HCT116 (cell line): ENCODE measurements around the gene ARRDC3. TPM values are rescaled to one million over a fixed set of nuclear protein-coding genes. Genes with fewer than 3 reads are reported as not detected.

Source experiments
- ATAC-seq: fragments of 200-7000 bp; cut with Tn5 transposase; 2 replicates; pipeline ENCODE4 v1.9.1; 2020; ENCODE audit warnings: mild to moderate bottlenecking, moderate library complexity
- BruUV-seq: library from RNA; stranded (reverse); fragments of 400-500 nt; replicated peaks from 2 replicates; lab custom pipeline; 2021; lab: Mats Ljungman, UMichigan
- CTCF ChIA-PET: fragments of 300-600 bp; sonication (Branson Sonifier 250); formaldehyde crosslinking; loops from one replicate; lab custom pipeline; 2021; ENCODE audit warnings: antibody characterized with exemption; lab: Charles Lee
- POLR2A ChIA-PET: fragments of 300-600, 350-600 bp; sonication (Branson Sonifier 250); formaldehyde crosslinking; loops from one replicate; lab custom pipeline; 2021; ENCODE audit warnings: antibody characterized with exemption; lab: Charles Lee
- RAD21 ChIA-PET, 2 experiments: fragments of 300-600 bp; sonication (Branson Sonifier 250); formaldehyde crosslinking; loops; one replicate each; lab custom pipeline; 2023; ENCODE audit warnings: low total read pairs in 2 of 2; ENCODE audit not compliant: uncharacterized antibody in 2 of 2, unreplicated experiment in 2 of 2, low non-redundant PET in 1 of 2; lab: Charles Lee
- DNase-seq: peaks from one replicate; pipeline ENCODE4 v3.0.0-alpha.2; 2010; ENCODE audit warnings: low read depth, low spot score
- H2AFZ ChIP-seq: fragments of 200-600 bp; shearing (Covaris generic), sonication (generic); 2 replicates; pipeline ENCODE4 v1.6.1; 2017; ENCODE audit warnings: low read depth, mixed run types, mixed read lengths, antibody characterized with exemption, low read length; ENCODE audit not compliant: poor library complexity, severe bottlenecking
- H3K27ac ChIP-seq: 2 replicates; pipeline ENCODE4 v1.5.1; 2012; ENCODE audit warnings: low read depth, low read length
- H3K27me3 ChIP-seq: fragments of 200-600 bp; sonication (generic); 2 replicates; pipeline ENCODE4 v1.6.1; 2016; ENCODE audit warnings: mixed run types, low read length, mixed read lengths; ENCODE audit not compliant: insufficient read depth
- H3K36me3 ChIP-seq, 2 experiments: fragments of 200-500 bp in 1 of 2; fragments of 200-600 bp in 1 of 2; sonication (Bioruptor generic) in 1 of 2; sonication (generic) in 1 of 2; 2 replicates each; pipeline versions ENCODE4 v1.5.1 to v1.6.1; 2014 to 2016; ENCODE audit warnings: low read length in 2 of 2, inconsistent platforms in 1 of 2, mixed read lengths in 1 of 2, mixed run types in 1 of 2; ENCODE audit not compliant: insufficient read depth in 2 of 2, control insufficient read depth in 1 of 2
- H3K4me1 ChIP-seq, 2 experiments: fragments of 200-600 bp in 1 of 2; sonication (generic) in 1 of 2; 2 replicates each; pipeline versions ENCODE4 v1.5.1 to v1.6.1; 2012 to 2017; ENCODE audit warnings: low read length in 2 of 2, inconsistent platforms in 1 of 2, mild to moderate bottlenecking in 1 of 2, mixed read lengths in 1 of 2, mixed run types in 1 of 2, moderate library complexity in 1 of 2; ENCODE audit not compliant: insufficient read depth in 2 of 2, control insufficient read depth in 1 of 2
- H3K4me2 ChIP-seq: fragments of 200-600 bp; sonication (generic); 2 replicates; pipeline ENCODE4 v1.6.1; 2017; ENCODE audit warnings: mixed run types, low read length, mixed read lengths
- H3K4me3 ChIP-seq, 2 experiments: fragments of 200-600 bp in 1 of 2; sonication (generic) in 1 of 2; replicated peaks in 1 of 2; 2 replicates each; pipeline ENCODE4 v1.5.1; 2011 to 2016; ENCODE audit warnings: low read length in 2 of 2, control low read depth in 1 of 2, low read depth in 1 of 2, mild to moderate bottlenecking in 1 of 2, mixed read lengths in 1 of 2, mixed run types in 1 of 2
- H3K79me2 ChIP-seq: fragments of 200-600 bp; sonication (generic); 2 replicates; pipeline ENCODE4 v1.6.1; 2017; ENCODE audit warnings: mild to moderate bottlenecking, mixed run types, low read length, moderate library complexity, mixed read lengths; ENCODE audit not compliant: insufficient read depth
- H3K9ac ChIP-seq: fragments of 200-600 bp; sonication (generic); 2 replicates; pipeline ENCODE4 v1.6.1; 2016; ENCODE audit warnings: low read length, mixed read lengths
- H3K9me2 ChIP-seq: fragments of 200-600 bp; sonication (generic), shearing (Covaris generic); 2 replicates; pipeline ENCODE4 v1.6.1; 2017; ENCODE audit warnings: mixed run types, mild to moderate bottlenecking, moderate library complexity; ENCODE audit not compliant: insufficient read depth
- H3K9me3 ChIP-seq, 2 experiments: fragments of 200-500 bp in 1 of 2; fragments of 200-600 bp in 1 of 2; sonication (Bioruptor generic) in 1 of 2; sonication (generic) in 1 of 2; 2 replicates each; pipeline ENCODE4 v1.6.1; 2014 to 2017; ENCODE audit warnings: low read length in 2 of 2, mixed read lengths in 2 of 2, inconsistent platforms in 1 of 2, low read depth in 1 of 2, mild to moderate bottlenecking in 1 of 2, mixed run types in 1 of 2, moderate library complexity in 1 of 2; ENCODE audit not compliant: control insufficient read depth in 1 of 2, insufficient read depth in 1 of 2
- H4K20me1 ChIP-seq: fragments of 200-600 bp; sonication (generic), shearing (Covaris generic); 2 replicates; pipeline ENCODE4 v1.6.1; 2017; ENCODE audit warnings: mixed run types, mild to moderate bottlenecking, moderate library complexity; ENCODE audit not compliant: insufficient read depth
- CEBPB ChIP-seq: IDR thresholded peaks from 2 replicates; pipeline ENCODE4 v1.6.1; 2012; ENCODE audit warnings: low read depth
- EGR1 ChIP-seq: IDR thresholded peaks from 2 replicates; pipeline ENCODE4 v1.6.1; 2012; ENCODE audit warnings: low read depth
- ELF1 ChIP-seq: IDR thresholded peaks from 2 replicates; pipeline ENCODE4 v1.6.1; 2012; ENCODE audit warnings: low read depth, borderline replicate concordance
- EZH2 ChIP-seq: fragments of 200-600 bp; sonication (generic); IDR thresholded peaks from 2 replicates; pipeline ENCODE4 v1.6.1; 2017; ENCODE audit warnings: antibody characterized with exemption, mixed run types
- EZH2phosphoT487 ChIP-seq: fragments of 200-600 bp; IDR thresholded peaks from 2 replicates; pipeline ENCODE4 v1.6.1; 2018; ENCODE audit warnings: antibody characterized with exemption, borderline replicate concordance
- FOSL1 ChIP-seq: IDR thresholded peaks from 2 replicates; pipeline ENCODE4 v1.6.1; 2012; ENCODE audit warnings: low read depth
- POLR2A ChIP-seq: IDR thresholded peaks from 2 replicates; pipeline ENCODE4 v1.7.0; 2011; ENCODE audit warnings: borderline replicate concordance; ENCODE audit not compliant: insufficient read depth, insufficient read length; ENCODE audit errors: extremely low read depth
- RAD21 ChIP-seq: IDR thresholded peaks from 2 replicates; pipeline ENCODE4 v1.6.1; 2012; ENCODE audit warnings: low read depth, mild to moderate bottlenecking
- SIN3A ChIP-seq: IDR thresholded peaks from 2 replicates; pipeline ENCODE4 v1.6.1; 2012; ENCODE audit warnings: low read depth
- SP1 ChIP-seq: IDR thresholded peaks from 2 replicates; pipeline ENCODE4 v1.6.1; 2012; ENCODE audit warnings: low read depth
- SRF ChIP-seq: IDR thresholded peaks from 2 replicates; pipeline ENCODE4 v1.6.1; 2012; ENCODE audit warnings: low read depth
- TCF7L2 ChIP-seq: IDR thresholded peaks from 2 replicates; pipeline ENCODE4 v1.7.0; 2011; ENCODE audit warnings: borderline replicate concordance, inconsistent platforms; ENCODE audit not compliant: insufficient read depth, insufficient read length; ENCODE audit errors: extremely low read depth
- YY1 ChIP-seq: IDR thresholded peaks from 2 replicates; pipeline ENCODE4 v1.6.1; 2011; ENCODE audit warnings: low read length, low read depth, moderate library complexity, mild to moderate bottlenecking; ENCODE audit not compliant: insufficient replicate concordance; ENCODE audit errors: extremely low read depth
- ZFX ChIP-seq: fragments of 450-650 bp; IDR thresholded peaks from 2 replicates; pipeline ENCODE4 v1.6.1; 2017
- ZNF274 ChIP-seq: fragments of 200-500 bp; sonication (Bioruptor generic); IDR thresholded peaks from 2 replicates; pipeline ENCODE4 v1.6.1; 2014; ENCODE audit warnings: mild to moderate bottlenecking, low read depth, low read length, inconsistent platforms
- intact Hi-C: fragments of 100-400 bp; cut with micrococcal nuclease; formaldehyde crosslinking; loops from 2 replicates; pipeline ENCODE4 v1.10.0; 2022
- total RNA-seq: library from RNA; stranded (reverse); gene quantifications from one replicate; pipeline ENCODE4 v1.2.1, GENCODE V29; 2021; ENCODE audit not compliant: unreplicated experiment
- TF ChIP-seq, protein P1 (sequence below): IDR thresholded peaks from 2 replicates; pipeline ENCODE4 v1.6.1; 2012
- TF ChIP-seq, protein P2 (sequence below): IDR thresholded peaks from 2 replicates; pipeline ENCODE4 v1.6.1; 2012; ENCODE audit warnings: low read depth
- TF ChIP-seq, protein P3 (sequence below), 3 experiments: fragments of 200-600 bp in 1 of 3; sonication (generic) in 1 of 3; IDR thresholded peaks in 2 of 3; conservative IDR thresholded peaks in 1 of 3; 2 replicates each; pipeline ENCODE4 v1.5.1; 2012 to 2017; ENCODE audit warnings: low read depth in 2 of 3, low read length in 2 of 3, antibody characterized with exemption in 1 of 3, borderline replicate concordance in 1 of 3, control low read depth in 1 of 3, mild to moderate bottlenecking in 1 of 3, mixed read lengths in 1 of 3, mixed run types in 1 of 3, moderate library complexity in 1 of 3; ENCODE audit not compliant: insufficient read depth in 1 of 3
- TF ChIP-seq, protein P4 (sequence below): IDR thresholded peaks from 2 replicates; pipeline ENCODE4 v1.6.1; 2011; ENCODE audit warnings: mild to moderate bottlenecking, low read length, moderate library complexity; ENCODE audit not compliant: insufficient replicate concordance; ENCODE audit errors: extremely low read depth

Gene ARRDC3
- total RNA-seq, 1 experiment from 2014 or later: 41.5 TPM

DNA sequence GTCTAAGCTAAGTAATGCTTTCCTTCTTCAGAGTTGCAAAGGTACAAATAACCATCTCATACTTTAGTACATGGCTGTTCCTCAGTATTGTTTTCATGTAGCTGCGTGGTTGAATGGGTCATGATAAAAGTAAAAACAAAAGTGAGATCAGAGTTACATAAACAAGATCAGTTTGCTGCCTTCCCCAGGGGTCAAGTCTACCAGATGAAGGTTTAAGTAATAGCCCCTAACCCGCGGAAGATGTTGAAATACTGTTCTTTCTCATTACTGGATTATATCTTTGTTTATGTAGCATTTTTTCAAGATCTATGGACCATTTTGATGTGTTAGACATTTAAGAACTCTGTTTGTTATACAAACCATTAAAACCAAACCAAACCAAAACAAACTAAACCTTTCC is 34.1 kb upstream of the ARRDC3 start:
- CTCF ChIA-PET: interaction anchor here (3.9 to 8.0 kb wide), 2 partner anchors 32 to 552 kb away, joined by 44 to 67 read pairs; partner anchors contain the start of gene ARRDC3
- Histone ChIP-seq H3K27ac (no peak overlapping the region), H3K27me3 (no peaks in the 10 kb centered on the region), H3K9me2 (no peaks in the 10 kb centered on the region), H3K9me3 (no peaks in the 10 kb centered on the region), H3K79me2 (no peaks in the 10 kb centered on the region), H3K4me2 (no peak overlapping the region), H3K4me1 (no peaks in the 10 kb centered on the region; a peak in 1 of 4 replicates), H4K20me1 (no peaks in the 10 kb centered on the region), H3K9ac (no peak overlapping the region), H2AFZ (no peak overlapping the region), H3K36me3 (no peaks in the 10 kb centered on the region), H3K4me3 (no peak overlapping the region)
- TF ChIP-seq ZFX (no peak), CEBPB (no peak), SRF (no peak), SP1 (no peak), EZH2 (no peak), SIN3A (no peak), ZNF274 (no peak), POLR2A (no peak), TCF7L2 (no peak), EGR1 (no peak), FOSL1 (no peak), YY1 (no peak), ELF1 (no peak), EZH2phosphoT487 (no peak), RAD21 (no peak)
- TF ChIP-seq, protein P1, sequence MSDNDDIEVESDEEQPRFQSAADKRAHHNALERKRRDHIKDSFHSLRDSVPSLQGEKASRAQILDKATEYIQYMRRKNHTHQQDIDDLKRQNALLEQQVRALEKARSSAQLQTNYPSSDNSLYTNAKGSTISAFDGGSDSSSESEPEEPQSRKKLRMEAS: no peak
- TF ChIP-seq, protein P2, sequence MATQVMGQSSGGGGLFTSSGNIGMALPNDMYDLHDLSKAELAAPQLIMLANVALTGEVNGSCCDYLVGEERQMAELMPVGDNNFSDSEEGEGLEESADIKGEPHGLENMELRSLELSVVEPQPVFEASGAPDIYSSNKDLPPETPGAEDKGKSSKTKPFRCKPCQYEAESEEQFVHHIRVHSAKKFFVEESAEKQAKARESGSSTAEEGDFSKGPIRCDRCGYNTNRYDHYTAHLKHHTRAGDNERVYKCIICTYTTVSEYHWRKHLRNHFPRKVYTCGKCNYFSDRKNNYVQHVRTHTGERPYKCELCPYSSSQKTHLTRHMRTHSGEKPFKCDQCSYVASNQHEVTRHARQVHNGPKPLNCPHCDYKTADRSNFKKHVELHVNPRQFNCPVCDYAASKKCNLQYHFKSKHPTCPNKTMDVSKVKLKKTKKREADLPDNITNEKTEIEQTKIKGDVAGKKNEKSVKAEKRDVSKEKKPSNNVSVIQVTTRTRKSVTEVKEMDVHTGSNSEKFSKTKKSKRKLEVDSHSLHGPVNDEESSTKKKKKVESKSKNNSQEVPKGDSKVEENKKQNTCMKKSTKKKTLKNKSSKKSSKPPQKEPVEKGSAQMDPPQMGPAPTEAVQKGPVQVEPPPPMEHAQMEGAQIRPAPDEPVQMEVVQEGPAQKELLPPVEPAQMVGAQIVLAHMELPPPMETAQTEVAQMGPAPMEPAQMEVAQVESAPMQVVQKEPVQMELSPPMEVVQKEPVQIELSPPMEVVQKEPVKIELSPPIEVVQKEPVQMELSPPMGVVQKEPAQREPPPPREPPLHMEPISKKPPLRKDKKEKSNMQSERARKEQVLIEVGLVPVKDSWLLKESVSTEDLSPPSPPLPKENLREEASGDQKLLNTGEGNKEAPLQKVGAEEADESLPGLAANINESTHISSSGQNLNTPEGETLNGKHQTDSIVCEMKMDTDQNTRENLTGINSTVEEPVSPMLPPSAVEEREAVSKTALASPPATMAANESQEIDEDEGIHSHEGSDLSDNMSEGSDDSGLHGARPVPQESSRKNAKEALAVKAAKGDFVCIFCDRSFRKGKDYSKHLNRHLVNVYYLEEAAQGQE: no peak
- TF ChIP-seq, protein P3, sequence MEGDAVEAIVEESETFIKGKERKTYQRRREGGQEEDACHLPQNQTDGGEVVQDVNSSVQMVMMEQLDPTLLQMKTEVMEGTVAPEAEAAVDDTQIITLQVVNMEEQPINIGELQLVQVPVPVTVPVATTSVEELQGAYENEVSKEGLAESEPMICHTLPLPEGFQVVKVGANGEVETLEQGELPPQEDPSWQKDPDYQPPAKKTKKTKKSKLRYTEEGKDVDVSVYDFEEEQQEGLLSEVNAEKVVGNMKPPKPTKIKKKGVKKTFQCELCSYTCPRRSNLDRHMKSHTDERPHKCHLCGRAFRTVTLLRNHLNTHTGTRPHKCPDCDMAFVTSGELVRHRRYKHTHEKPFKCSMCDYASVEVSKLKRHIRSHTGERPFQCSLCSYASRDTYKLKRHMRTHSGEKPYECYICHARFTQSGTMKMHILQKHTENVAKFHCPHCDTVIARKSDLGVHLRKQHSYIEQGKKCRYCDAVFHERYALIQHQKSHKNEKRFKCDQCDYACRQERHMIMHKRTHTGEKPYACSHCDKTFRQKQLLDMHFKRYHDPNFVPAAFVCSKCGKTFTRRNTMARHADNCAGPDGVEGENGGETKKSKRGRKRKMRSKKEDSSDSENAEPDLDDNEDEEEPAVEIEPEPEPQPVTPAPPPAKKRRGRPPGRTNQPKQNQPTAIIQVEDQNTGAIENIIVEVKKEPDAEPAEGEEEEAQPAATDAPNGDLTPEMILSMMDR (IDR thresholded peaks at IDR 0.05 in 2 of 3, conservative IDR thresholded peaks at IDR 0.05 in 1 of 3; ENCODE audit: borderline replicate concordance in 1 of 3, insufficient read depth in 1 of 3, low read depth in 2 of 3, low read length in 2 of 3): no peak
- TF ChIP-seq, protein P4, sequence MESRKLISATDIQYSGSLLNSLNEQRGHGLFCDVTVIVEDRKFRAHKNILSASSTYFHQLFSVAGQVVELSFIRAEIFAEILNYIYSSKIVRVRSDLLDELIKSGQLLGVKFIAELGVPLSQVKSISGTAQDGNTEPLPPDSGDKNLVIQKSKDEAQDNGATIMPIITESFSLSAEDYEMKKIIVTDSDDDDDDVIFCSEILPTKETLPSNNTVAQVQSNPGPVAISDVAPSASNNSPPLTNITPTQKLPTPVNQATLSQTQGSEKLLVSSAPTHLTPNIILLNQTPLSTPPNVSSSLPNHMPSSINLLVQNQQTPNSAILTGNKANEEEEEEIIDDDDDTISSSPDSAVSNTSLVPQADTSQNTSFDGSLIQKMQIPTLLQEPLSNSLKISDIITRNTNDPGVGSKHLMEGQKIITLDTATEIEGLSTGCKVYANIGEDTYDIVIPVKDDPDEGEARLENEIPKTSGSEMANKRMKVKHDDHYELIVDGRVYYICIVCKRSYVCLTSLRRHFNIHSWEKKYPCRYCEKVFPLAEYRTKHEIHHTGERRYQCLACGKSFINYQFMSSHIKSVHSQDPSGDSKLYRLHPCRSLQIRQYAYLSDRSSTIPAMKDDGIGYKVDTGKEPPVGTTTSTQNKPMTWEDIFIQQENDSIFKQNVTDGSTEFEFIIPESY: no peak
- POLR2A ChIA-PET: interaction anchor here (1.3 kb wide), 1 partner anchor 34 kb away, joined by 3 read pairs; the partner anchor contains the start of gene ARRDC3
- RAD21 ChIA-PET: no interaction called here
- no peak for ATAC-seq
- DNase-seq: no peak
- intact Hi-C loops: loop anchor here (5.0 kb wide), 1 partner anchor 615 kb away; no protein-coding TSS in a partner anchor
- BruUV-seq: no TSS peak
